CD4-positive, alpha-beta T cell (primary cell): Measurements from ENCODE around the gene TRIM66. TPM values are rescaled to one million over a fixed set of nuclear protein-coding genes. Genes with fewer than 3 reads are reported as not detected.

Source experiments
- ATAC-seq: fragments of 200-7000 bp; cut with Tn5 transposase; one replicate; pipeline ENCODE4 v1.10.0; 2022; ENCODE audit warnings: mild to moderate bottlenecking; ENCODE audit not compliant: poor library complexity
- CTCF ChIA-PET: fragments of 350-600 bp; sonication (Branson Sonifier 250); formaldehyde crosslinking; loops from one replicate; lab custom pipeline; 2021; ENCODE audit warnings: antibody characterized with exemption, inconsistent platforms; lab: Charles Lee
- POLR2A ChIA-PET: fragments of 350-600 bp; sonication (Branson Sonifier 250); formaldehyde crosslinking; loops from one replicate; lab custom pipeline; 2021; ENCODE audit warnings: antibody characterized with exemption, inconsistent platforms; lab: Charles Lee
- DNase-seq, 14 experiments: peaks; one replicate each; pipeline ENCODE4 v3.0.0-alpha.2; 2013 to 2020; ENCODE audit warnings: mixed read lengths in 2 of 14
- H3K27ac ChIP-seq, 2 donors: one replicate each; pipeline versions ENCODE4 v1.5.1 to v1.7.0; 2013; ENCODE audit warnings: low read length in 2 of 2, low read depth in 1 of 2, mild to moderate bottlenecking in 1 of 2
- H3K27me3 ChIP-seq, 2 experiments: 1 replicate in 1 of 2; 2 replicates in 1 of 2; pipeline versions ENCODE4 v1.6.1 to v1.7.0; 2013; ENCODE audit warnings: low read length in 2 of 2, control low read depth in 1 of 2, mild to moderate bottlenecking in 1 of 2, moderate library complexity in 1 of 2; ENCODE audit not compliant: insufficient read depth in 2 of 2, control insufficient read depth in 1 of 2
- H3K36me3 ChIP-seq: one replicate; pipeline ENCODE4 v1.6.1; 2013; ENCODE audit warnings: low read length, control low read depth; ENCODE audit not compliant: insufficient read depth
- H3K4me1 ChIP-seq: one replicate; pipeline ENCODE4 v1.6.1; 2013; ENCODE audit warnings: low read length, control low read depth; ENCODE audit not compliant: insufficient read depth
- H3K4me3 ChIP-seq: one replicate; pipeline ENCODE4 v1.5.1; 2013; ENCODE audit warnings: mild to moderate bottlenecking, low read length, moderate library complexity
- H3K9me3 ChIP-seq, 2 experiments: 1 replicate in 1 of 2; 2 replicates in 1 of 2; pipeline versions ENCODE4 v1.6.1 to v1.7.0; 2013; ENCODE audit warnings: low read length in 2 of 2, mild to moderate bottlenecking in 2 of 2, control low read depth in 1 of 2, moderate library complexity in 1 of 2; ENCODE audit not compliant: control insufficient read depth in 1 of 2, insufficient read depth in 1 of 2
- H3K27ac Mint-ChIP-seq: one replicate; pipeline ENCODE4 v1.8.0; 2020; ENCODE audit warnings: mixed read lengths
- H3K27me3 Mint-ChIP-seq: one replicate; pipeline ENCODE4 v1.8.0; 2021; ENCODE audit warnings: mixed read lengths
- H3K36me3 Mint-ChIP-seq: one replicate; pipeline ENCODE4 v1.8.0; 2021; ENCODE audit warnings: low read depth, mixed read lengths
- H3K4me1 Mint-ChIP-seq: one replicate; pipeline ENCODE4 v1.8.0; 2021; ENCODE audit warnings: low read depth, mixed read lengths
- H3K4me3 Mint-ChIP-seq: one replicate; pipeline ENCODE4 v1.8.0; 2020; ENCODE audit warnings: mild to moderate bottlenecking, mixed read lengths
- H3K9me3 Mint-ChIP-seq: one replicate; pipeline ENCODE4 v1.8.0; 2020; ENCODE audit warnings: mixed read lengths
- intact Hi-C, 2 experiments: fragments of 100-400 bp; cut with DNase I in 1 of 2; cut with micrococcal nuclease in 1 of 2; formaldehyde crosslinking; loops; one replicate each; pipeline versions ENCODE4 v1.15.1 to v1.9.0; 2023 to 2025; cut with DNase I, micrococcal nuclease
- total RNA-seq, 174 experiments: library from RNA in 2 of 174; stranded (reverse) in 2 of 174; gene quantifications; one replicate each; pipeline ENCODE4 v1.2.3 and lab custom pipeline; 2021 to 2026
- TF ChIP-seq, protein P1 (sequence below): fragments of 200-600 bp; IDR thresholded peaks from one replicate; pipeline ENCODE4 v1.8.0; 2022; ENCODE audit warnings: antibody characterized with exemption, mild to moderate bottlenecking

The TRIM66 gene
- total RNA-seq, 2 experiments from 2014 or later = 6.8 to 9.8 TPM

DNA sequence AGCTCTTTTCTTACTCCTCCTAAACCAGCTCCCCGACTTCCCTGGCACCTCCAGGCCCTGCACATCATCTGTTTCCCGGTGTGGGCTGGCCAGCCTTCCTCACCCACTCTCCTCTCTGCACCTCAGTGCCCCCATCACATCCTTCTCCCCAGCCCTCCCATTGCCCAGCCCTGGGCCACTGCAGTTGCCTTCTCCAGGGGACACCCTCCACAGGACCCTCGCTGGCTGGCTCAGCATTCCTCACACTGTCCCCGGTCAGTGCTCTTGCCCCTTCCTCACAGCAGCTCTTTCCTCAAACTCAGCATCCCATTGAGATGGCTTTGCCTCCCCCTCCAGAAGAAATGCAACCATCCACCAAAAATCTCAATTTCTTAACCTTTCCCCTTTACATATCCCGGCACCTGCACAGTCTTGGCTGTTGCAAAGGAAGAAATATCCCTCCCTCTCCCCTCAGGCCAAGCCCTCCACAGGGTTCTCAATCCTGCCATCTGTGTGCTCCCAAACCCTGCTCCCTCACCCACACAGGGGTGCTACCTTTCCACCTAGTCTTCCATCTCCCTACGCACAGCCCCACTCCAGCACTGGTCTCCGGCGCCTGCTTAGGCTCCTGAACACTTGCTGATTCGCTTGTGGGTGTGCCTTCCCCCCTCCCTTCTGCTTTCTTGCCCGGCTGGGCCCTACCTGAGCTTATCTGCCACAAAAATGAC is 19.6 kb upstream of the TRIM66 start:
- no peaks in the 10 kb centered on the region for H3K36me3 Mint-ChIP-seq
- TF ChIP-seq, protein P1, sequence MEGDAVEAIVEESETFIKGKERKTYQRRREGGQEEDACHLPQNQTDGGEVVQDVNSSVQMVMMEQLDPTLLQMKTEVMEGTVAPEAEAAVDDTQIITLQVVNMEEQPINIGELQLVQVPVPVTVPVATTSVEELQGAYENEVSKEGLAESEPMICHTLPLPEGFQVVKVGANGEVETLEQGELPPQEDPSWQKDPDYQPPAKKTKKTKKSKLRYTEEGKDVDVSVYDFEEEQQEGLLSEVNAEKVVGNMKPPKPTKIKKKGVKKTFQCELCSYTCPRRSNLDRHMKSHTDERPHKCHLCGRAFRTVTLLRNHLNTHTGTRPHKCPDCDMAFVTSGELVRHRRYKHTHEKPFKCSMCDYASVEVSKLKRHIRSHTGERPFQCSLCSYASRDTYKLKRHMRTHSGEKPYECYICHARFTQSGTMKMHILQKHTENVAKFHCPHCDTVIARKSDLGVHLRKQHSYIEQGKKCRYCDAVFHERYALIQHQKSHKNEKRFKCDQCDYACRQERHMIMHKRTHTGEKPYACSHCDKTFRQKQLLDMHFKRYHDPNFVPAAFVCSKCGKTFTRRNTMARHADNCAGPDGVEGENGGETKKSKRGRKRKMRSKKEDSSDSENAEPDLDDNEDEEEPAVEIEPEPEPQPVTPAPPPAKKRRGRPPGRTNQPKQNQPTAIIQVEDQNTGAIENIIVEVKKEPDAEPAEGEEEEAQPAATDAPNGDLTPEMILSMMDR = no peak
- no peaks in the 10 kb centered on the region for H3K4me1 ChIP-seq
- no peak overlapping the region for H3K27ac Mint-ChIP-seq
- no peak for DNase-seq
- ChIA-PET POLR2A (no interaction called here), CTCF (no interaction called here)
- H3K36me3 ChIP-seq = no peaks in the 10 kb centered on the region
- H3K4me3 ChIP-seq = no peak overlapping the region
- no peak overlapping the region for H3K4me3 Mint-ChIP-seq
- no peaks in the 10 kb centered on the region for H3K4me1 Mint-ChIP-seq
- H3K9me3 Mint-ChIP-seq = no peaks in the 10 kb centered on the region
- no peaks in the 10 kb centered on the region for H3K27me3 ChIP-seq
- no peak overlapping the region for H3K27ac ChIP-seq
- intact Hi-C loops = no loop called here
- H3K27me3 Mint-ChIP-seq = no peaks in the 10 kb centered on the region
- H3K9me3 ChIP-seq = no peaks in the 10 kb centered on the region
- ATAC-seq = no peak

DNA sequence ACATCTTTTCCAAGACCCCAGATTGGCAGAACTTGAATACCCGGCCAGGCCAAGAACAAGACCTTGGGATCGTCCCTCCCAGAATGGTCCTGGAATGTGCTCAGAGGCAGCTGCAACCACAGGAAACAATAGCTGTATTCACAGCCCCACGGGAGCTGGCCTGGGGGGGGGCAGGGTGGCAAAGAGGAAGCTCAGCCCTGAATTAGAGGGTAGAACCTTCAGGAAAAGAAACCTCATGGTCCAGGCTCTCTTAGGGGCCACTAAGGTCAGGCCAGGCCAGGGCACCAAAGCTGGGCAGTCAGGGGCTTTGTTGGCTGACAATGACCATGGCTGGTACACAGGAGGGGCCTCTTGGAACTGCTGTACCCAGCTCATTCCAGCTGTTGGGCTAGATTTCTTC is 17.4 kb upstream of the TRIM66 start:
- Mint-ChIP-seq H3K36me3 (no peaks in the 10 kb centered on the region), H3K4me1 (no peaks in the 10 kb centered on the region), H3K27ac (no peak overlapping the region), H3K4me3 (no peak overlapping the region), H3K27me3 (no peaks in the 10 kb centered on the region), H3K9me3 (no peaks in the 10 kb centered on the region)
- Histone ChIP-seq H3K4me1 (no peaks in the 10 kb centered on the region), H3K4me3 (no peak overlapping the region), H3K27ac (no peak overlapping the region), H3K36me3 (no peaks in the 10 kb centered on the region), H3K9me3 (no peaks in the 10 kb centered on the region), H3K27me3 (no peaks in the 10 kb centered on the region)
- intact Hi-C loops = no loop called here
- DNase-seq (no peak), ATAC-seq (no peak)
- POLR2A ChIA-PET = interaction anchor here (2.2 kb wide), 1 partner anchor 11 kb away, joined by 6 read pairs; no protein-coding TSS in a partner anchor
- TF ChIP-seq, protein P1 = no peak
- CTCF ChIA-PET = no interaction called here

- no peaks in the 10 kb centered on the region for H3K27me3 Mint-ChIP-seq
Observed at GRCh38 chr11:8698917-8699441, 16.5 kb upstream of the TRIM66 start.

More at GRCh38 chr11:8698917-8699441, 16.5 kb upstream of the TRIM66 start:
- no peak overlapping the region for H3K27ac ChIP-seq
- H3K9me3 ChIP-seq = no peaks in the 10 kb centered on the region
- no peaks in the 10 kb centered on the region for H3K36me3 ChIP-seq
- Mint-ChIP-seq H3K4me1 (no peaks in the 10 kb centered on the region), H3K9me3 (no peaks in the 10 kb centered on the region), H3K27ac (no peak overlapping the region), H3K36me3 (no peaks in the 10 kb centered on the region), H3K4me3 (no peak overlapping the region)
- POLR2A ChIA-PET = interaction anchor here (2.2 kb wide), 1 partner anchor 10 kb away, joined by 6 read pairs; no protein-coding TSS in a partner anchor
- intact Hi-C loops = no loop called here
- DNase-seq (no peak), ATAC-seq (no peak)
- CTCF ChIA-PET = no interaction called here
- no peak overlapping the region for H3K4me3 ChIP-seq
- no peaks in the 10 kb centered on the region for H3K4me1 ChIP-seq
- H3K27me3 ChIP-seq = no peaks in the 10 kb centered on the region
- TF ChIP-seq, protein P1 = no peak
